GM13977 (cell line): ENCODE results near the gene REG4.

ENCODE experiments used
- DNase-seq: peaks from one replicate; pipeline ENCODE4 v3.0.0; 2012; ENCODE audit warnings: low spot score
- CTCF ChIP-seq: IDR thresholded peaks from 2 replicates; pipeline ENCODE4 v1.5.1; 2012; ENCODE audit warnings: mild to moderate bottlenecking, control low read depth; ENCODE audit not compliant: insufficient read depth; ENCODE audit errors: extremely low read depth, missing control alignments
- in situ Hi-C: fragments of 300-500 bp; cut with MboI; formaldehyde crosslinking; loops from one replicate; pipeline ENCODE4 v1.12.0; 2022; ENCODE audit warnings: low sequenced_read_pairs, low pct_unique_long_range_greater_than_20kb, mixed read lengths, inconsistent platforms; ENCODE audit not compliant: unreplicated experiment

Gene REG4

GRCh38 chr1:119748040-119748439 is 63.2 kb downstream of the REG4 start:
- DNase-seq = no peak
- in situ Hi-C loops = no loop called here
- TF ChIP-seq CTCF = no peak

- TF ChIP-seq CTCF = no peak
- DNase-seq = no peak
- in situ Hi-C loops = no loop called here
Measured at GRCh38 chr1:119747451-119747850, 63.8 kb downstream of the REG4 start.

- DNase-seq = no peak
- in situ Hi-C loops = no loop called here
- TF ChIP-seq CTCF = no peak
Measured at GRCh38 chr1:119745034-119745433, 66.2 kb downstream of the REG4 start.

- no peak for TF ChIP-seq CTCF
- DNase-seq = no peak
- in situ Hi-C loops = no loop called here
Measured at GRCh38 chr1:119744598-119744942, 66.7 kb downstream of the REG4 start.
